Left lung (tissue), 10 donors: ENCODE results near the gene EPB41L2. TPM values are rescaled to one million over a fixed set of nuclear protein-coding genes. Genes with fewer than 3 reads are reported as not detected.
A peak's percentile ranks its signal among the peaks of the same experiment; 100 is the strongest.

Source experiments
- ATAC-seq: fragments of 200-7000 bp; cut with Tn5 transposase; one replicate; pipeline ENCODE4 v1.9.1; 2020; ENCODE audit warnings: moderate library complexity
- DNase-seq, 4 donors: peaks; one replicate each; pipeline ENCODE4 v3.0.0-alpha.2; 2013 to 2020
- H3K27ac ChIP-seq, 2 donors: fragments of 200-600 bp; sonication (generic) in 1 of 2; one replicate each; pipeline versions ENCODE4 v1.5.0 to v1.8.0; 2020 to 2021
- H3K27me3 ChIP-seq, 2 donors: fragments of 200-600 bp; sonication (generic) in 1 of 2; one replicate each; pipeline versions ENCODE4 v1.5.0 to v1.8.0; 2020 to 2021
- H3K36me3 ChIP-seq, 2 donors: fragments of 200-600 bp; sonication (generic) in 1 of 2; one replicate each; pipeline versions ENCODE4 v1.5.0 to v1.8.0; 2020 to 2021
- H3K4me1 ChIP-seq, 2 donors: fragments of 200-600 bp; one replicate each; pipeline ENCODE4 v1.8.0; 2021
- H3K4me3 ChIP-seq, 2 donors: fragments of 200-600 bp; sonication (generic) in 1 of 2; one replicate each; pipeline versions ENCODE4 v1.5.0 to v1.8.0; 2020 to 2021; ENCODE audit warnings: mild to moderate bottlenecking in 1 of 2
- H3K9me3 ChIP-seq, 2 donors: fragments of 200-600 bp; sonication (generic) in 1 of 2; one replicate each; pipeline versions ENCODE4 v1.5.0 to v1.8.0; 2020 to 2021
- CTCF ChIP-seq, 2 donors: fragments of 200-600 bp; sonication (generic) in 1 of 2; IDR thresholded peaks; one replicate each; pipeline versions ENCODE4 v1.5.0 to v1.8.0; 2021; ENCODE audit warnings: antibody characterized with exemption in 2 of 2
- intact Hi-C, 2 donors: fragments of 100-400 bp; cut with DNase I; formaldehyde crosslinking; loops; one replicate each; pipeline versions ENCODE4 v1.11.2 to v1.14.2; 2022
- polyA plus RNA-seq, 6 donors: library from polyadenylated mRNA; unstranded; fragments of 120-200 nt; gene quantifications; one replicate each; pipeline ENCODE4 v1.2.1, GENCODE V29; 2013; ENCODE audit not compliant: insufficient read length in 6 of 6
- total RNA-seq, 2 donors: library from RNA; stranded (reverse); fragmentation: NEBNext Ultra II Directional; extraction: Animal tissue kit (Norgen Biotek cat#: 25700); gene quantifications; one replicate each; pipeline ENCODE4 v1.2.1, GENCODE V29; 2021
- donor health status: DM: no; HTN: yes; CAD: no.
- donor health status: DM: no; HTN: no; CAD: no.

EPB41L2 gene
- total and polyA plus RNA-seq, 8 donors, result 91.3 to 277 (median 248) TPM

GRCh38 chr6:130964289-130964688, 98.8 kb downstream of the EPB41L2 start:
- Histone ChIP-seq H3K9me3 (no peaks in the 10 kb centered on the region), H3K36me3 (no peaks in the 10 kb centered on the region), H3K27ac (no peak overlapping the region), H3K4me1 (peaks cover 8 to 10% of the 10 kb centered on the region in 2 donors), H3K27me3 (no peaks in the 10 kb centered on the region), H3K4me3 (no peak overlapping the region)
- intact Hi-C loops, result no loop called here
- DNase-seq, result no peak
- ATAC-seq, result no peak
- TF ChIP-seq CTCF (IDR thresholded peaks at IDR 0.05), result no peak

DNA sequence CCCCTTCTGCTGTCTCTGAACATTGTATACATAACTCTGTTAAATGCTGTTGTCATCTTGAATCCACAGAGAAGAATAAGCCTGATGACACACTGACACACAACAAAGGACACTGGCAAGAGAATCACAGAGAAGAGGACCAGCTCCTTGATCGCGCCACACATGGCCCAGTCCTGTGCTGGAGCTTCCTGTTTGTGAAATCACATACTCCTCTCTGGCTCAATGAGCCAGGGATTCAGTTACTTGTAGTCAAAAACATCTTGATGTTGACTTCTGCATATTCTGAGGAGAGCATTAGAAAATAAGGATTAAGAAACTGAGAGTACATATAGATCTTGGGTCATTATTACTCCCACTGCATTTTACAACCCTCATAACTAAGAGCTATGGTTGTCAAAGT, 100.1 kb downstream of the EPB41L2 start:
- Histone ChIP-seq H3K4me1 (peaks cover 3 to 7% of the 10 kb centered on the region in 2 donors), H3K27ac (no peak overlapping the region), H3K4me3 (no peak overlapping the region), H3K9me3 (no peaks in the 10 kb centered on the region), H3K36me3 (no peaks in the 10 kb centered on the region), H3K27me3 (no peaks in the 10 kb centered on the region)
- no peak for ATAC-seq
- no peak for TF ChIP-seq CTCF (IDR thresholded peaks at IDR 0.05)
- no peak for DNase-seq
- intact Hi-C loops, result no loop called here

DNA sequence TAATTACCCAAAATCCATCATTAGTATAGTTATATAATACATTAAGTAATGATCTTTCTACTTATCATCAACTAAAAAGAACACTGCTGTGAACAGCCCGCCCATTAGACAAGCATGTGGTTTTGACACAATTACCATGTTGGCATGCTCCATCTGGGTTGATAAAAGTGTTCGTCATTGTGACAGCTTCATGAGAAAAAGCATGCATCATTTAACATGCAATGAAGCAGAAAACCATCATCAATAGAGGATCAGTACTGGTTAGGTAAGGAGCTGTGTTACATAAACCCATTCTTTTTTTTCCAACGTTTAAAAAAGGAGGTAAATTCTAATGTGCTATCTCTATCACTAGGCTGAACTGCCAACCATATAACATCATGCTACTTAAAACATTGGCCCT, 101.9 kb downstream of the EPB41L2 start:
- intact Hi-C loops, result no loop called here
- Histone ChIP-seq H3K27me3 (no peaks in the 10 kb centered on the region), H3K4me3 (no peak overlapping the region), H3K9me3 (no peaks in the 10 kb centered on the region), H3K27ac (no peak overlapping the region), H3K36me3 (no peaks in the 10 kb centered on the region), H3K4me1 (peaks cover 0 to 3% of the 10 kb centered on the region in 2 donors)
- no peak for TF ChIP-seq CTCF (IDR thresholded peaks at IDR 0.05)
- ATAC-seq (no peak), DNase-seq (no peak)

GRCh38 chr6:130959951-130960350, 103.1 kb downstream of the EPB41L2 start:
- intact Hi-C loops, result no loop called here
- DNase-seq (peak in 1 of 4 donors; percentile 51), ATAC-seq (no peak)
- Histone ChIP-seq H3K27ac (no peak overlapping the region), H3K4me1 (peaks cover 0 to 3% of the 10 kb centered on the region in 2 donors), H3K9me3 (no peaks in the 10 kb centered on the region), H3K36me3 (no peaks in the 10 kb centered on the region), H3K4me3 (no peak overlapping the region), H3K27me3 (no peaks in the 10 kb centered on the region)
- TF ChIP-seq CTCF (IDR thresholded peaks at IDR 0.05), result no peak

- Histone ChIP-seq H3K27me3 (no peaks in the 10 kb centered on the region), H3K4me3 (no peak overlapping the region), H3K9me3 (no peaks in the 10 kb centered on the region), H3K4me1 (no peaks in the 10 kb centered on the region), H3K27ac (no peak overlapping the region), H3K36me3 (no peaks in the 10 kb centered on the region)
- intact Hi-C loops, result no loop called here
- no peak for DNase-seq
- TF ChIP-seq CTCF (IDR thresholded peaks at IDR 0.05), result no peak
- no peak for ATAC-seq
These were observed 104.6 kb downstream of the EPB41L2 start for GRCh38 chr6:130958468-130958867.
